DND-41 (cell line): ENCODE data around the gene TMCC1.

Experiments
- CTCF ChIP-seq: IDR thresholded peaks from 2 replicates; pipeline ENCODE4 v1.5.1; 2012; ENCODE audit warnings: borderline replicate concordance, low read length, moderate library complexity, mild to moderate bottlenecking; ENCODE audit not compliant: poor library complexity, severe bottlenecking; ENCODE audit errors: extremely low read depth
- EZH2 ChIP-seq: IDR thresholded peaks from 3 replicates; pipeline ENCODE4 v1.6.1; 2012; ENCODE audit warnings: borderline replicate concordance, low read depth, mild to moderate bottlenecking, moderate library complexity, low read length, inconsistent platforms; ENCODE audit not compliant: severe bottlenecking

DNA sequence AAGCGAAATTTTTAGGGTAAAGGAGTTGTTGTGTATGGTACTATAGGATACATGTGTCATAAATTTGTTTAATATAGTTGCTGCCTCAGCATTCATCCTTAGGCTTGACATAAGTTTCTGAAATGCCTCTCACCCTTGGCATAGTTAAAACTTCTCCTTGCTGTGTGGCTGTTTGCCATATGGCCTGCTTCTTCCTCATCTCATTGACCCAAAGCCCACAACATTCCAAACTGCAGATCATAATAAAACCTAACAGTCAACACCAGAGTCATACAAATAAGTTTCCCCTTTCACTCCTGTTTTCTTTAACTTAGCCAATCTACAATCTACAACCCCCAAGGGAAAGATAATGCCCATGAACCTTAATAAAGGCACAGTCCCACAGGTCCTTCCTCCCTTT lies 136.6 kb downstream of the TMCC1 start:
- TF ChIP-seq EZH2 (no peak), CTCF (no peak)
